ENCODE data around the gene KIAA1549.
A peak's percentile ranks its signal among the peaks of the same experiment; 100 is the strongest.
"Not testable (repeated sequence)": the region's sequence is repeated elsewhere in the genome, so short reads cannot be mapped to it uniquely, and the experiment has no call there.

KIAA1549 gene

GRCh38 chr7:138949421-138950088 is 31.6 kb downstream of the KIAA1549 start:
- Histone ChIP-seq H3K4me2 (no peak overlapping the region), H3K9ac (no peak overlapping the region), H3K9me3 (no peaks in the 10 kb centered on the region), H3K4me1 (peaks cover 13% of the 10 kb centered on the region), H3K4me3 (no peak overlapping the region), H3K36me3 (no peaks in the 10 kb centered on the region), H3K27ac (no peak overlapping the region), H3K27me3 (no peaks in the 10 kb centered on the region), H4K20me1 (peaks cover 68% of the 10 kb centered on the region)
- TF ChIP-seq Cebpa-rat (IDR thresholded peaks at IDR 0.05): no peak

GRCh38 chr7:138948403-138948802 is 32.8 kb downstream of the KIAA1549 start:
- no peak for TF ChIP-seq Cebpa-rat (IDR thresholded peaks at IDR 0.05)
- H4K20me1 ChIP-seq: peaks cover 66% of the 10 kb centered on the region
- H3K27me3 ChIP-seq: no peaks in the 10 kb centered on the region
- H3K4me1 ChIP-seq: peaks cover 9% of the 10 kb centered on the region; the same call in 1 of the 2 replicates
- H3K4me2 ChIP-seq: 0 out of 2 replicates have a peak overlapping the region, but pooled peaks have one; percentile 13
- no peaks in the 10 kb centered on the region for H3K9me3 ChIP-seq
- H3K9ac ChIP-seq: no peak overlapping the region
- H3K4me3 ChIP-seq: no peak overlapping the region
- H3K27ac ChIP-seq: no peak overlapping the region
- no peaks in the 10 kb centered on the region for H3K36me3 ChIP-seq

- TF ChIP-seq Cebpa-rat (IDR thresholded peaks at IDR 0.05): no peak
- H3K9me3 ChIP-seq: no peaks in the 10 kb centered on the region
- H3K36me3 ChIP-seq: no peaks in the 10 kb centered on the region
- no peak overlapping the region for H3K4me2 ChIP-seq
- H3K4me1 ChIP-seq: peaks cover 9% of the 10 kb centered on the region; the same call in 1 of the 2 replicates
- H3K27me3 ChIP-seq: no peaks in the 10 kb centered on the region
- H3K27ac ChIP-seq: no peak overlapping the region
- H3K9ac ChIP-seq: no peak overlapping the region
- H4K20me1 ChIP-seq: peaks cover 59% of the 10 kb centered on the region
- no peak overlapping the region for H3K4me3 ChIP-seq
Observed at GRCh38 chr7:138945821-138946220, 35.4 kb downstream of the KIAA1549 start.

- no peak overlapping the region for H3K27ac ChIP-seq
- H3K36me3 ChIP-seq: no peaks in the 10 kb centered on the region
- H4K20me1 ChIP-seq: peaks cover 52% of the 10 kb centered on the region
- H3K9ac ChIP-seq: no peak overlapping the region
- peaks cover 9% of the 10 kb centered on the region; the same call in 1 of the 2 replicates for H3K4me1 ChIP-seq
- H3K9me3 ChIP-seq: no peaks in the 10 kb centered on the region
- H3K4me2 ChIP-seq: no peak overlapping the region
- H3K4me3 ChIP-seq: no peak overlapping the region
- TF ChIP-seq Cebpa-rat (IDR thresholded peaks at IDR 0.05): no peak
- H3K27me3 ChIP-seq: no peaks in the 10 kb centered on the region
Observed at GRCh38 chr7:138945154-138945553, 36.0 kb downstream of the KIAA1549 start.

- Histone ChIP-seq H3K4me1 (peaks cover 9% of the 10 kb centered on the region; the same call in 1 of the 2 replicates), H3K4me3 (no peak overlapping the region), H3K9me3 (no peaks in the 10 kb centered on the region), H3K9ac (no peak overlapping the region), H3K27me3 (no peaks in the 10 kb centered on the region), H3K4me2 (no peak overlapping the region), H4K20me1 (peaks cover 47% of the 10 kb centered on the region), H3K36me3 (no peaks in the 10 kb centered on the region), H3K27ac (no peak overlapping the region)
- no peak for TF ChIP-seq Cebpa-rat (IDR thresholded peaks at IDR 0.05)
Observed at GRCh38 chr7:138944592-138944991, 36.6 kb downstream of the KIAA1549 start.

GRCh38 chr7:138943061-138943460 is 38.1 kb downstream of the KIAA1549 start:
- Histone ChIP-seq H3K27me3 (no peaks in the 10 kb centered on the region), H3K9ac (no peak overlapping the region), H4K20me1 (peaks cover 36% of the 10 kb centered on the region), H3K4me2 (no peak overlapping the region), H3K9me3 (no peaks in the 10 kb centered on the region), H3K36me3 (no peaks in the 10 kb centered on the region), H3K4me3 (no peak overlapping the region), H3K4me1 (no peaks in the 10 kb centered on the region), H3K27ac (no peak overlapping the region)
- no peak for TF ChIP-seq Cebpa-rat (IDR thresholded peaks at IDR 0.05)

GRCh38 chr7:138941545-138941944 is 39.6 kb downstream of the KIAA1549 start:
- Histone ChIP-seq H3K4me1 (no peaks in the 10 kb centered on the region), H3K9me3 (no peaks in the 10 kb centered on the region), H3K27ac (no peak overlapping the region), H3K9ac (no peak overlapping the region), H3K4me2 (no peak overlapping the region), H4K20me1 (peaks cover 22% of the 10 kb centered on the region), H3K4me3 (no peak overlapping the region), H3K27me3 (no peaks in the 10 kb centered on the region), H3K36me3 (no peaks in the 10 kb centered on the region)
- no peak for TF ChIP-seq Cebpa-rat (IDR thresholded peaks at IDR 0.05)

- not testable (repeated sequence) for H3K27me3 ChIP-seq
Observed at GRCh38 chr7:138940602-138941001, 40.6 kb downstream of the KIAA1549 start.

GRCh38 chr7:138937484-138937883 is 43.7 kb downstream of the KIAA1549 start:
- TF ChIP-seq Cebpa-rat (IDR thresholded peaks at IDR 0.05): no peak
- Histone ChIP-seq H3K4me2 (no peak overlapping the region), H3K4me1 (no peaks in the 10 kb centered on the region), H3K36me3 (peaks cover 6% of the 10 kb centered on the region; the same call in 1 of the 2 replicates), H3K27me3 (no peaks in the 10 kb centered on the region), H3K9me3 (no peaks in the 10 kb centered on the region), H3K4me3 (no peak overlapping the region), H3K9ac (no peak overlapping the region), H3K27ac (no peak overlapping the region), H4K20me1 (no peaks in the 10 kb centered on the region)

More at GRCh38 chr7:138940602-138941001, 40.6 kb downstream of the KIAA1549 start:
- not testable (repeated sequence) for H3K4me3 ChIP-seq, H3K4me1 ChIP-seq, H3K9me3 ChIP-seq, H3K27ac ChIP-seq, H3K4me2 ChIP-seq, H3K36me3 ChIP-seq, H3K9ac ChIP-seq
- peaks cover 13% of the 10 kb centered on the region for H4K20me1 ChIP-seq

GRCh38 chr7:138935465-138936011 is 45.7 kb downstream of the KIAA1549 start:
- no peak overlapping the region for H3K4me2 ChIP-seq
- no peaks in the 10 kb centered on the region for H3K4me1 ChIP-seq
- peaks cover 19% of the 10 kb centered on the region; the same call in 1 of the 2 replicates for H3K36me3 ChIP-seq
- no peaks in the 10 kb centered on the region for H4K20me1 ChIP-seq
- no peaks in the 10 kb centered on the region for H3K9me3 ChIP-seq
- H3K9ac ChIP-seq: no peak overlapping the region
- no peak overlapping the region for H3K27ac ChIP-seq
- no peak for TF ChIP-seq Cebpa-rat (IDR thresholded peaks at IDR 0.05)
- no peaks in the 10 kb centered on the region for H3K27me3 ChIP-seq
- no peak overlapping the region for H3K4me3 ChIP-seq
